Measurements from ENCODE around the gene ALKBH6. TPM values are rescaled to one million over a fixed set of nuclear protein-coding genes. Genes with fewer than 3 reads are reported as not detected.

The ALKBH6 gene
- total and polyA plus RNA-seq, 9 of the 15 experiments (the other 6 are each of a cell fraction or from before 2014, with no cell fraction given), result 0.67 to 62.0 (median 34.5) TPM

DNA sequence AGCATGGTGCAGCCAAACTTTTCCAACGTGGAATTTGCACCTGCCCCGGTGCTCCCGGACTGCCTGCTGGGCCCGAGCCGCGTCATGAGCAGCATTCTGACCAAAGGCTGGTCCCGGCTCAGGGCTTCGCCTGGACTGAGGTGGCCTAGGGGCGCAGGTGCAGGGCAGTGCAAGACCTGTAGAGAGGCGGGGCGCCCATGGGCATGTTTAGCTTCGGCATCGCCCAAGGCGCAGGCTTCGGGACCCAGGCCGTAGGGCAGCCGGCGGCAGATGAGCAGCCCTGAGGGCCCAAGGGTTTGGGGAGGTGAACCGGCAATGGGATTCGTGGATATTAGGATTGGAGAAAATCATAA is 54.1 kb downstream of the ALKBH6 start (continued):
- TF ChIP-seq, protein P1, sequence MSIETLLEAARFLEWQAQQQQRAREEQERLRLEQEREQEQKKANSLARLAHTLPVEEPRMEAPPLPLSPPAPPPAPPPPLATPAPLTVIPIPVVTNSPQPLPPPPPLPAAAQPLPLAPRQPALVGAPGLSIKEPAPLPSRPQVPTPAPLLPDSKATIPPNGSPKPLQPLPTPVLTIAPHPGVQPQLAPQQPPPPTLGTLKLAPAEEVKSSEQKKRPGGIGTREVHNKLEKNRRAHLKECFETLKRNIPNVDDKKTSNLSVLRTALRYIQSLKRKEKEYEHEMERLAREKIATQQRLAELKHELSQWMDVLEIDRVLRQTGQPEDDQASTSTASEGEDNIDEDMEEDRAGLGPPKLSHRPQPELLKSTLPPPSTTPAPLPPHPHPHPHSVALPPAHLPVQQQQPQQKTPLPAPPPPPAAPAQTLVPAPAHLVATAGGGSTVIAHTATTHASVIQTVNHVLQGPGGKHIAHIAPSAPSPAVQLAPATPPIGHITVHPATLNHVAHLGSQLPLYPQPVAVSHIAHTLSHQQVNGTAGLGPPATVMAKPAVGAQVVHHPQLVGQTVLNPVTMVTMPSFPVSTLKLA (conservative IDR thresholded peaks at IDR 0.05), result no peak
- TF ChIP-seq CREM (IDR thresholded peaks at IDR 0.05; ENCODE audit: low read depth), result no peak
- TF ChIP-seq TRIM28 (IDR thresholded peaks at IDR 0.05), result no peak
- no peak for TF ChIP-seq RBM14 (IDR thresholded peaks at IDR 0.05; ENCODE audit: borderline replicate concordance, insufficient read depth, low read depth, low read length)
- TF ChIP-seq MEIS2 (IDR thresholded peaks at IDR 0.05; ENCODE audit: partially characterized antibody), result no peak
- TF ChIP-seq, protein P2, sequence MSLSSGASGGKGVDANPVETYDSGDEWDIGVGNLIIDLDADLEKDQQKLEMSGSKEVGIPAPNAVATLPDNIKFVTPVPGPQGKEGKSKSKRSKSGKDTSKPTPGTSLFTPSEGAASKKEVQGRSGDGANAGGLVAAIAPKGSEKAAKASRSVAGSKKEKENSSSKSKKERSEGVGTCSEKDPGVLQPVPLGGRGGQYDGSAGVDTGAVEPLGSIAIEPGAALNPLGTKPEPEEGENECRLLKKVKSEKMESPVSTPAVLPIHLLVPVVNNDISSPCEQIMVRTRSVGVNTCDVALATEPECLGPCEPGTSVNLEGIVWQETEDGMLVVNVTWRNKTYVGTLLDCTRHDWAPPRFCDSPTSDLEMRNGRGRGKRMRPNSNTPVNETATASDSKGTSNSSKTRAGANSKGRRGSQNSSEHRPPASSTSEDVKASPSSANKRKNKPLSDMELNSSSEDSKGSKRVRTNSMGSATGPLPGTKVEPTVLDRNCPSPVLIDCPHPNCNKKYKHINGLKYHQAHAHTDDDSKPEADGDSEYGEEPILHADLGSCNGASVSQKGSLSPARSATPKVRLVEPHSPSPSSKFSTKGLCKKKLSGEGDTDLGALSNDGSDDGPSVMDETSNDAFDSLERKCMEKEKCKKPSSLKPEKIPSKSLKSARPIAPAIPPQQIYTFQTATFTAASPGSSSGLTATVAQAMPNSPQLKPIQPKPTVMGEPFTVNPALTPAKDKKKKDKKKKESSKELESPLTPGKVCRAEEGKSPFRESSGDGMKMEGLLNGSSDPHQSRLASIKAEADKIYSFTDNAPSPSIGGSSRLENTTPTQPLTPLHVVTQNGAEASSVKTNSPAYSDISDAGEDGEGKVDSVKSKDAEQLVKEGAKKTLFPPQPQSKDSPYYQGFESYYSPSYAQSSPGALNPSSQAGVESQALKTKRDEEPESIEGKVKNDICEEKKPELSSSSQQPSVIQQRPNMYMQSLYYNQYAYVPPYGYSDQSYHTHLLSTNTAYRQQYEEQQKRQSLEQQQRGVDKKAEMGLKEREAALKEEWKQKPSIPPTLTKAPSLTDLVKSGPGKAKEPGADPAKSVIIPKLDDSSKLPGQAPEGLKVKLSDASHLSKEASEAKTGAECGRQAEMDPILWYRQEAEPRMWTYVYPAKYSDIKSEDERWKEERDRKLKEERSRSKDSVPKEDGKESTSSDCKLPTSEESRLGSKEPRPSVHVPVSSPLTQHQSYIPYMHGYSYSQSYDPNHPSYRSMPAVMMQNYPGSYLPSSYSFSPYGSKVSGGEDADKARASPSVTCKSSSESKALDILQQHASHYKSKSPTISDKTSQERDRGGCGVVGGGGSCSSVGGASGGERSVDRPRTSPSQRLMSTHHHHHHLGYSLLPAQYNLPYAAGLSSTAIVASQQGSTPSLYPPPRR (CRISPR knock-in tag; IDR thresholded peaks at IDR 0.05; ENCODE audit: borderline replicate concordance), result no peak
- TF ChIP-seq NCOA1 (IDR thresholded peaks at IDR 0.05; ENCODE audit: low read depth), result no peak
- no peak for TF ChIP-seq TSC22D4 (tag; IDR thresholded peaks at IDR 0.05)
- no peak for TF ChIP-seq CEBPG (CRISPR knock-in tag; IDR thresholded peaks at IDR 0.05)
- TF ChIP-seq CEBPG (tag; conservative IDR thresholded peaks at IDR 0.05 in 1 of 2, IDR thresholded peaks at IDR 0.05 in 1 of 2), result no peak
- TF ChIP-seq POLR2H (tag; IDR thresholded peaks at IDR 0.05; ENCODE audit: low read depth), result no peak
- TF ChIP-seq BRF1 (IDR thresholded peaks at IDR 0.05; ENCODE audit: borderline replicate concordance, extremely low read depth, insufficient read length), result no peak
- TF ChIP-seq SIN3B (IDR thresholded peaks at IDR 0.05; ENCODE audit: low read depth), result no peak
- TF ChIP-seq, protein P3, sequence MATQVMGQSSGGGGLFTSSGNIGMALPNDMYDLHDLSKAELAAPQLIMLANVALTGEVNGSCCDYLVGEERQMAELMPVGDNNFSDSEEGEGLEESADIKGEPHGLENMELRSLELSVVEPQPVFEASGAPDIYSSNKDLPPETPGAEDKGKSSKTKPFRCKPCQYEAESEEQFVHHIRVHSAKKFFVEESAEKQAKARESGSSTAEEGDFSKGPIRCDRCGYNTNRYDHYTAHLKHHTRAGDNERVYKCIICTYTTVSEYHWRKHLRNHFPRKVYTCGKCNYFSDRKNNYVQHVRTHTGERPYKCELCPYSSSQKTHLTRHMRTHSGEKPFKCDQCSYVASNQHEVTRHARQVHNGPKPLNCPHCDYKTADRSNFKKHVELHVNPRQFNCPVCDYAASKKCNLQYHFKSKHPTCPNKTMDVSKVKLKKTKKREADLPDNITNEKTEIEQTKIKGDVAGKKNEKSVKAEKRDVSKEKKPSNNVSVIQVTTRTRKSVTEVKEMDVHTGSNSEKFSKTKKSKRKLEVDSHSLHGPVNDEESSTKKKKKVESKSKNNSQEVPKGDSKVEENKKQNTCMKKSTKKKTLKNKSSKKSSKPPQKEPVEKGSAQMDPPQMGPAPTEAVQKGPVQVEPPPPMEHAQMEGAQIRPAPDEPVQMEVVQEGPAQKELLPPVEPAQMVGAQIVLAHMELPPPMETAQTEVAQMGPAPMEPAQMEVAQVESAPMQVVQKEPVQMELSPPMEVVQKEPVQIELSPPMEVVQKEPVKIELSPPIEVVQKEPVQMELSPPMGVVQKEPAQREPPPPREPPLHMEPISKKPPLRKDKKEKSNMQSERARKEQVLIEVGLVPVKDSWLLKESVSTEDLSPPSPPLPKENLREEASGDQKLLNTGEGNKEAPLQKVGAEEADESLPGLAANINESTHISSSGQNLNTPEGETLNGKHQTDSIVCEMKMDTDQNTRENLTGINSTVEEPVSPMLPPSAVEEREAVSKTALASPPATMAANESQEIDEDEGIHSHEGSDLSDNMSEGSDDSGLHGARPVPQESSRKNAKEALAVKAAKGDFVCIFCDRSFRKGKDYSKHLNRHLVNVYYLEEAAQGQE (IDR thresholded peaks at IDR 0.05; ENCODE audit: borderline replicate concordance), result no peak
- TF ChIP-seq, protein P3 (CRISPR knock-in tag; IDR thresholded peaks at IDR 0.05; ENCODE audit: low read depth), result no peak

All from K562 (cell line).